GM20000 (cell line): ENCODE results near the gene PABPC1L.

Experiments used
- DNase-seq: peaks from one replicate; pipeline ENCODE4 v3.0.0; 2012; ENCODE audit warnings: low spot score
- TF ChIP-seq, protein P1 (sequence below): IDR thresholded peaks from 2 replicates; pipeline ENCODE4 v1.5.1; 2012; ENCODE audit warnings: mild to moderate bottlenecking, control low read depth; ENCODE audit errors: extremely low read depth, missing control alignments

The PABPC1L gene

DNA sequence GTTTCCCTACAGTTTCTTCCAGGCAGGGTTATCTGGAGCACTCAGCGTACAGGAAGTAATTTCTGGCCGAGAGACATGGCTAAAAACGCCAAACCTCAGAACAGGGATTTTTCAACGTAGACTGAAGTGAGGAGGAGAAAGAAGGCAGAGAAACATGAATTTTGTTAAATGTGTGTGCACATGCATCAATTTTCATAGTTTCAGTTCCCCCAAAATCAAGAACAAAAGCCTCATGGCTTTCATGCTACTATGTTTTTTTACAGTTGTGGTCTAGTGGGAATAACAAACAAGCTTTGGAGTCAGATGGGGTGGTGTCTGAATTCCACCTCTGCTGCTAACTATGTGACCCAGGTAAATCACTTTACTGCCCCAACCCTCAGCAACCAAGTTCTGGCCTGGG is 45.4 kb downstream of the PABPC1L start:
- no peak for DNase-seq
- TF ChIP-seq, protein P1, sequence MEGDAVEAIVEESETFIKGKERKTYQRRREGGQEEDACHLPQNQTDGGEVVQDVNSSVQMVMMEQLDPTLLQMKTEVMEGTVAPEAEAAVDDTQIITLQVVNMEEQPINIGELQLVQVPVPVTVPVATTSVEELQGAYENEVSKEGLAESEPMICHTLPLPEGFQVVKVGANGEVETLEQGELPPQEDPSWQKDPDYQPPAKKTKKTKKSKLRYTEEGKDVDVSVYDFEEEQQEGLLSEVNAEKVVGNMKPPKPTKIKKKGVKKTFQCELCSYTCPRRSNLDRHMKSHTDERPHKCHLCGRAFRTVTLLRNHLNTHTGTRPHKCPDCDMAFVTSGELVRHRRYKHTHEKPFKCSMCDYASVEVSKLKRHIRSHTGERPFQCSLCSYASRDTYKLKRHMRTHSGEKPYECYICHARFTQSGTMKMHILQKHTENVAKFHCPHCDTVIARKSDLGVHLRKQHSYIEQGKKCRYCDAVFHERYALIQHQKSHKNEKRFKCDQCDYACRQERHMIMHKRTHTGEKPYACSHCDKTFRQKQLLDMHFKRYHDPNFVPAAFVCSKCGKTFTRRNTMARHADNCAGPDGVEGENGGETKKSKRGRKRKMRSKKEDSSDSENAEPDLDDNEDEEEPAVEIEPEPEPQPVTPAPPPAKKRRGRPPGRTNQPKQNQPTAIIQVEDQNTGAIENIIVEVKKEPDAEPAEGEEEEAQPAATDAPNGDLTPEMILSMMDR: no peak

DNA sequence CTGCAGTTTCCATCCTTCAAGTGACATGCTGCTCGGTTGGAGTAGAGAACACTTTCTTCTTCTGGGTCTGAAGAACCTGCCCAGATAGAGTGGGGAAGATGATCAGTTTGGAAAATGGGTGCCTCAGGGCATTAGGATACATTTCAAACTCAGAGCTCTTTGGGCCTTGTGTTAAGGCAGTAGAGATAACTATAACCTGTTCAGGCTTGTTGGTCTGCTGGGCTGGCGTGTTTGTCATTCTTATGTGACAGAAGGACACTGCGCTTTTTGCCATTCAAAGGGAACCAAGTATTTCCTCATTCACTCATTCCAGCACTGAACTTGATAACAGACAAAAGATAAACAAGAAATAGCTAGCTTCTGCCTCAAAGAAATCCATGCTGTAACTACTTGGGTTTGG is 46.5 kb downstream of the PABPC1L start:
- TF ChIP-seq, protein P1: no peak
- no peak for DNase-seq

DNA sequence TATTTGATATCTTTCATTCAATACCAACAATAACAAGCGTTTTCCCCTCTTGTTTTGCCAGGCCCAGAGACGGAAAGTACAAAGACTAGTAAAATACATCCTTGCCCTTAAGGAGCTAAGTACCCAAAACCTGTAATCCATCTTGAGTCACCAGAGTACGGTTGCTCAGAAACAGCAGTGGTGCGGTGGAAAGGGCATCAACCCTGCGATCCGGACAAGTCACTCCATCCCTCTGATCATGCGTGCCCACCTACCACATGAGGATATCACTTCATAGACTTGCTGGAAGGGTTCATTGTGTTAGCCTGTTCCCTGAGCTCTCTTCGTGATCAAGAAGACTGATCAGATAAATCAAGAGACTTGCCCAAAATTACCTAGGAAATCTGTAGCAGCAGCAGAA is 48.4 kb downstream of the PABPC1L start:
- TF ChIP-seq, protein P1: no peak
- no peak for DNase-seq

DNA sequence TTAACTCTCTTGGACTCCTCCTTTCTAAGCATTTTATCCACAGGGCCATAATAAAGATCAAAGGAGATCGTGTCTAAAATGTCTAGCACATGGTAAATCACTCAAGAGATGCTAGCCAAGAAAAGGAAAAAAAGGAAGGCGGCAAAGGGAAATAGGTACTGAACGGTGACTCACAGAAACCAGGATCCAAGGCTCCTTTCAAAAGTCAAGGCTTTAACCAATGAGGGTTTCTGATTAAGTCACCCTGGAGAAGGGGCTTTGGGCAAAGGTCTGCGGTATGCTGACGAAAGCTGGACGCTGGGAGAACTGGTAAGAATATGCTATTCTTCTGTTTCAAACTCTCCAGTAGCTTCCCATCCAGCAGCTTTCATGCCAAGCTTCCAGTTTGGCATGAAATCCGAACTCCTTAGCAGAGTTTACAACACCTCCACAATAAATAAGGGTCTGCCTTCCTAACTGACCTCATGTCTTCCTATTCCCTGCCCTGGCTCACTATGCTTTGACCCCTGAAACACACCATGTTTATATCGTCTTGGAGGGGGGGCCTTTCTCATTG is 49.3 kb downstream of the PABPC1L start:
- TF ChIP-seq, protein P1: no peak
- no peak for DNase-seq

DNA sequence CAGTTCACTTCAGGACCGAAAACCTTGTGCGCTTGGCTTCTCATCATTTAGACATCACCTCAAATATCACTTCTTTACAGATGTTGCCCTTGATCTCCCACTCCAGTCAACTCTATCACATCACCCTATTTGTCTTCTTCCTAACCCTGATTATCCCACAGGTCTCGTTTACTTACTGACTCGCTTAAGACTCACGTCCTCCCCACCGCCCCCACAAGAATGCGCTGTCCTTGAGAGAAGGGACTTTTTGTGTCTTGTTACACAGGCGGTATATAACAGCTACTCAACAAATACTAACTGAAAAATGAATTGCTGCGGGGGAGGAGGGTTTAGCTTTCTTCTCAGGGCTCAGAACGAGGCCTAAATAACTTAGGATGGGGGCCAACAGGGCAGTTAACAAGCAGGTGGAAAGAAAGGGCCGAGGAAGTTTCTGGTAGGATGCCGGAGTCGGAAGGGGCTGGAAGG is 49.8 kb downstream of the PABPC1L start:
- DNase-seq: peak; percentile 59
- TF ChIP-seq, protein P1: no peak

DNA sequence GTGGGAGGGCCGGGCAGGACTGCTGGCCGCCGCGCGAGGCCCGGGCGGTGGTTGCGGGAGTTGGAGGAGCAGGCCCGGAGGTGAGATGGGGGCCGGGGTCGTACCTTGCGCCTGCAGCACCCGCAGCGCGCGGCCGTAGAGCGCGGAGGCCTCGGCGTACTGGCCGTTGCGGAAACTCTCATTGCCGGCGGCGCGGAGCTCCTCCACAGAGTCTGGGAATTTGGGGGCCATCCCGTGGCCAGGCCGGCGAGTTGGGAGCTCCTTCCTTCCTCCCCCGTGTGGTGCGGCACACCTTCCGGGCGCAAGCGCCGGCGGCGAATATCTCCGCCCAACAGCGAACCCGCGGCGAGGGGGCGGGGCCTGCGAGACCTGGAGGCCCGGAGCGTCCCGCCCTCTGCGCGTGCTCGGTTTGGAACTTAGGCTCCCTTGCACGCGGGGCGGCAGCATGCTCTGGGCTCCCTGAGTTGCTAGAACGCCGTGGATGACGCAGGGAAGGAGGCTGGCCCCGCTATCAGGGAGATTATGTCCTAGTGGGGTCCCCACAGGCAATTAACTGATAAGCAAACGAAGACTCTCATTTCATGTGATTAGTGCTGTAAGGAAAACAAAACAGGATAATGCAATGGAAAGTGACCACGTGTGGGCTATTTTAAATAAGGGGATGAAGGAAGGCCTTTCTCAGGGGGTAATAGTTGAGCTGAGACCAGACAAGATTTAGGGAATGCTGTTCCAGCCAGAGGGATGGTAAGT is 50.4 kb downstream of the PABPC1L start, which contains the start of gene TOMM34:
TOMM34 (minus strand) TSS at position 295 of the 750 bp plus-strand sequence; CDS start at position 231, 64 bp downstream.
- peak; percentile 97 for DNase-seq

More for the DNA sequence above, 50.4 kb downstream of the PABPC1L start, which contains the start of gene TOMM34:
- TF ChIP-seq, protein P1: no peak
